Gastrocnemius medialis (tissue), 4 donors: ENCODE measurements around the gene ZNF445.

Source experiments
- CTCF ChIP-seq, 5 experiments: fragments of 450-650 bp in 3 of 5; fragments of 200-600 bp in 2 of 5; sonication (generic) in 2 of 5; IDR thresholded peaks in 4 of 5; conservative IDR thresholded peaks in 1 of 5; 1 replicate in 4 of 5; 2 replicates in 1 of 5; pipeline ENCODE4 v1.5.1; 2016 to 2019; ENCODE audit warnings: antibody characterized with exemption in 5 of 5, mild to moderate bottlenecking in 3 of 5, moderate library complexity in 3 of 5
- POLR2A ChIP-seq, 2 donors: fragments of 450-650 bp; IDR thresholded peaks; one replicate each; pipeline ENCODE4 v1.6.1; 2017; ENCODE audit warnings: antibody characterized with exemption in 2 of 2, mild to moderate bottlenecking in 2 of 2, moderate library complexity in 2 of 2

GRCh38 chr3:44510000-44510368, 32.5 kb upstream of the ZNF445 start:
- TF ChIP-seq POLR2A (IDR thresholded peaks at IDR 0.05) = no peak
- no peak for TF ChIP-seq CTCF (IDR thresholded peaks at IDR 0.05 in 4 of 5, conservative IDR thresholded peaks at IDR 0.05 in 1 of 5)
